ENCODE measurements around the gene ACTBL2. TPM values are rescaled to one million over a fixed set of nuclear protein-coding genes. Genes with fewer than 3 reads are reported as not detected.
"Not testable (repeated sequence)": the region's sequence is repeated elsewhere in the genome, so short reads cannot be mapped to it uniquely, and the experiment has no call there.

Gene ACTBL2
- not detected in 2 replicates for total RNA-seq
- long read RNA-seq = 0 reads

DNA sequence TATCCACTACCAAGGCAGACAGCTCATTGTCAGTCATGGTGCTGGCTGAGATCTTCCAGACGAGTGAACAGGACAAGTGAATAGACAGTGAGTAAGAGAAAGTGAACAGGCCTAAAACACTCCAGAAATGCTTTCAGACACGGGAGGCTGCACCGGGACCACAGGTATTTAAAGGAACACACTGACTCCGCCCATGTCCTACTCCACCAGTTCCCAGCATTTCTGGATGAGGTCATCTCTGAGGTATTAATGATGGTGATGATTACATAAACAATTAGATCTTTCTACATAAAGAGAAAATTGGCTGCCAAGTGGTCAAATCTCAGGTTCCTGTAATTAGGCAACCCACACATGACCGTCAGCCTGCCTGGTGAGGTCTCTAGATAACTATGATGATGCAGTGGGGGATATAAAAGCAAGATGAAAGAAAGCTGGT lies at the start of gene ACTBL2:
Gene ACTBL2, minus strand, starts transcription at position 141 of the 436 bp plus-strand sequence. Its CDS starts 104 bp downstream, at position 37.
- Mint-ChIP-seq H3K4me1 (peaks cover 8% of the 10 kb centered on the region), H3K27ac (ENCODE audit: unreplicated experiment) (no peak within 1 kb of the TSS), H3K36me3 (ENCODE audit: low read depth) (no peaks in the 10 kb centered on the region), H3K9me3 (no peaks in the 10 kb centered on the region), H3K27me3 (ENCODE audit: low read depth) (no peaks in the 10 kb centered on the region), H3K4me3 (no peak within 1 kb of the TSS)
- TF ChIP-seq, protein P1, sequence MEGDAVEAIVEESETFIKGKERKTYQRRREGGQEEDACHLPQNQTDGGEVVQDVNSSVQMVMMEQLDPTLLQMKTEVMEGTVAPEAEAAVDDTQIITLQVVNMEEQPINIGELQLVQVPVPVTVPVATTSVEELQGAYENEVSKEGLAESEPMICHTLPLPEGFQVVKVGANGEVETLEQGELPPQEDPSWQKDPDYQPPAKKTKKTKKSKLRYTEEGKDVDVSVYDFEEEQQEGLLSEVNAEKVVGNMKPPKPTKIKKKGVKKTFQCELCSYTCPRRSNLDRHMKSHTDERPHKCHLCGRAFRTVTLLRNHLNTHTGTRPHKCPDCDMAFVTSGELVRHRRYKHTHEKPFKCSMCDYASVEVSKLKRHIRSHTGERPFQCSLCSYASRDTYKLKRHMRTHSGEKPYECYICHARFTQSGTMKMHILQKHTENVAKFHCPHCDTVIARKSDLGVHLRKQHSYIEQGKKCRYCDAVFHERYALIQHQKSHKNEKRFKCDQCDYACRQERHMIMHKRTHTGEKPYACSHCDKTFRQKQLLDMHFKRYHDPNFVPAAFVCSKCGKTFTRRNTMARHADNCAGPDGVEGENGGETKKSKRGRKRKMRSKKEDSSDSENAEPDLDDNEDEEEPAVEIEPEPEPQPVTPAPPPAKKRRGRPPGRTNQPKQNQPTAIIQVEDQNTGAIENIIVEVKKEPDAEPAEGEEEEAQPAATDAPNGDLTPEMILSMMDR (conservative IDR thresholded peaks at IDR 0.05) = no peak
- no peak for DNase-seq (ENCODE audit: low read depth, low spot score)

DNA sequence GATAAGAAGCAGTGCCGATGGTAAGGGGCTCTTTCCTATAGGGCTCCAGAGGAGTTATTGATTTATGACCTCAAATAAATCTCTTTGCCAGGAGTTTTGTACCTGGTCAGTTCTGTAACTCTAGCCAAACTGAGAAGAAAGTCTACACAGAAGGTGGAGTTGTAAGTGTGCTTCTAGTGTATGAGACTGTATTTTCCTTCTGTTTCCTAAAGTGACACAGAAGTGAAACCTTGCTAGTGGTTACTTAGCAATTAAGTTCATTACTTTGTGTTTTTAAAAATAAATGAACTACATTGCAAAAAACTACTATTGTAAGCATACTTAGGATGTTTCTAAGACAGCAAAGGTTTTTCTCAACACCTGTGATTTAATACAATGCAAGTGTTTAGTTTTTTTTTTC lies 48.7 kb upstream of the ACTBL2 start:
- no peaks in the 10 kb centered on the region for H3K27me3 Mint-ChIP-seq (ENCODE audit: low read depth)
- H3K36me3 Mint-ChIP-seq (ENCODE audit: low read depth) = no peaks in the 10 kb centered on the region
- no peak overlapping the region for H3K27ac Mint-ChIP-seq (ENCODE audit: unreplicated experiment)
- no peaks in the 10 kb centered on the region for H3K4me1 Mint-ChIP-seq
- no peak for DNase-seq (ENCODE audit: low read depth, low spot score)
- H3K9me3 Mint-ChIP-seq = peaks cover 2% of the 10 kb centered on the region
- TF ChIP-seq, protein P1 (conservative IDR thresholded peaks at IDR 0.05) = no peak
- H3K4me3 Mint-ChIP-seq = no peak overlapping the region

DNA sequence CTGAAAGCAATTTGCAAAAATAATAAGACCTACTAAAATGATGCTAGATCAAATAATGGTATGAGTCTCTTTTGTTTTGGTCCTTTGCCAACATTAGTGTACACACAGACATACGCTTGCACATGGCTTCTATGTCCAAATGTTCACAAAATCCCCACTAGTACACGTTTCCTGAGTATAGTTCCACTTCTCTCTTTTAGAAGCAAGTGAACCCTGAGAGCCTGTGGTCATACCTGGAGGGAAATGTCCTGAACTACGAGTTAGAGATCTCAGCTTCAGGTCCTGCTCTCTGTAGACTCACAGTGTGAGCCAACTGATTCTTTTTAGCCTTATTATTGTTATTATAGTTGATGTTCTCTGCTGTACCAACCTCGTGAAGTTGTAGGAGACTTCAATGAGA lies 47.3 kb upstream of the ACTBL2 start:
- Mint-ChIP-seq H3K4me3 (no peak overlapping the region), H3K36me3 (ENCODE audit: low read depth) (no peaks in the 10 kb centered on the region), H3K4me1 (peaks cover 7% of the 10 kb centered on the region), H3K27ac (ENCODE audit: unreplicated experiment) (no peak overlapping the region), H3K9me3 (peaks cover 2% of the 10 kb centered on the region), H3K27me3 (ENCODE audit: low read depth) (no peaks in the 10 kb centered on the region)
- no peak for DNase-seq (ENCODE audit: low read depth, low spot score)
- TF ChIP-seq, protein P1 (conservative IDR thresholded peaks at IDR 0.05) = no peak

DNA sequence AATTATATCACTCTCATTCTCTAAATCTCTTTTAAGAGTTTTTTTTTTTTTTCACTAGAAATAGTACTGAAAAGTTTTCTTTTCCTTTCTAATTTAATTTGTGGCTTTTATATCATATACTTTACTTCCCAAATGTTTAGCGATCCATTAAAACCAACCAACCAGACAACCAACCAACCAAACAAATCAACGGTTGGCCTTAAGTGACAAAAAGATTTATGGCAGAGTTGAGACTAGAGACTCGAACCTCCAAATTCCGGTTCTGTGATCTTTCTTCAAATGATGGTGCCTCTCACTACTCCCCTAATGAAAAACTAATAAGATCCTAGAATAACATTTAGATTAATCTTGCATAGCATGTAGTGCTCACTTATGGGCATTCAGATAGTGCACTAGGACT lies 45.3 kb upstream of the ACTBL2 start:
- Mint-ChIP-seq H3K27me3 (ENCODE audit: low read depth) (no peaks in the 10 kb centered on the region), H3K36me3 (ENCODE audit: low read depth) (peaks cover 2% of the 10 kb centered on the region), H3K9me3 (peaks cover 8% of the 10 kb centered on the region), H3K4me3 (no peak overlapping the region), H3K27ac (ENCODE audit: unreplicated experiment) (no peak overlapping the region), H3K4me1 (peaks cover 21% of the 10 kb centered on the region)
- no peak for DNase-seq (ENCODE audit: low read depth, low spot score)
- TF ChIP-seq, protein P1 (conservative IDR thresholded peaks at IDR 0.05) = no peak

DNA sequence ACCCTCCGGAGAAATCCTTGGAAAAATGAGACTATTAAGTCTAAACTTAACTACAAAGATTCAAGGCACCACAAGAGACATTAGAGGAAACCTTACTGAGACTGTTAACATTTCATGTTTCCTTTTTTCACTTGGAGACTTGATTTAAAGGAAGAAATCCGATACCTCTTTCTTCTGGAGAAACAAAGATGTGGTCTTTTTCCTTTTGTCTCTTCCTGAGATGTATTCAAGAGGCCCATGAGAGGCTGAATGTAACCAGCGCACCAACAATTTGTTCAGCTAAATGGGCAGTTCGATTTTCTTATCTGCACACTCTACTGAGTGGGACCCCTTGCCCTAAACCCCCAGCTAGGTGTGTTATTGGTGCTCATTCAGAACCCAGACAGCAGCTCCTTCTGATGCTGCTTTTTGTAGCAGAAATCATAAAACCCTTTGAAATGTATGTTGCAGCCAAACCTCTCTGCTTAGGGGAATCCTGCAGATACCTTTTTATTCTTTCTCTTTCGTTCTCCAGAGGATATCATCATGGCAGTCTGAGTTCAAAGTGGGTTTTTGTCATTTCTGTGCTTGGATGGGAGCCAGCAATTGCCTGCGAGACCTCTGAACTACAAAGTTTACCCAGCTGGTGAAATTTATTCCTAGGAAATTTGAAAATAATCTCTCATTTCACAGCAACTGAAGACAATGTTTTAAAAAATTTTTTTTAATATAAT lies 41.9 kb upstream of the ACTBL2 start:
- TF ChIP-seq, protein P1 (conservative IDR thresholded peaks at IDR 0.05) = no peak
- Mint-ChIP-seq H3K4me1 (peaks cover 21% of the 10 kb centered on the region), H3K27ac (ENCODE audit: unreplicated experiment) (peak overlapping the region; percentile 7), H3K9me3 (peaks cover 16% of the 10 kb centered on the region), H3K27me3 (ENCODE audit: low read depth) (no peaks in the 10 kb centered on the region), H3K4me3 (no peak overlapping the region), H3K36me3 (ENCODE audit: low read depth) (peaks cover 7% of the 10 kb centered on the region)
- DNase-seq (ENCODE audit: low read depth, low spot score) = no peak

DNA sequence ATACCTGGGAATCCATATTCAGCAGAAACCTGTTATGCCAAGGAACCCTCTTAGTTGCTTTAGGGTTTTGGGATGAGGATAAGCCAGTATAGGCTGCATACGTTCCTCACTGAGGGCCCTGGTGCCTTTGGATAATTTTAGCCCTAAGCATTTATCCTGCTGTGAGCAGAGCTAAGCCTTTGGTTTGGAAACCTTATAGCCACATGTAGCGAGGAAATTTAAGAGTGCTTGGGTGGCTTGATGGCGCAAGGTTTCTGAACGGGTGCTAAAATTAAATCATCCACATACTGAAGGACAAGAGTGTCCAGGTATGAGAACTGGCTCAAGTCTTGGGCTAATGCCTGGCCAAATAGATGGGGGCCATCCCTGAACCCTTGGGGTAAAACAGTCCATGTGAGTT lies 39.9 kb upstream of the ACTBL2 start:
- not testable (repeated sequence) for H3K27ac Mint-ChIP-seq (ENCODE audit: unreplicated experiment); DNase-seq (ENCODE audit: low read depth, low spot score); H3K36me3 Mint-ChIP-seq (ENCODE audit: low read depth); H3K27me3 Mint-ChIP-seq (ENCODE audit: low read depth); H3K4me3 Mint-ChIP-seq
- Mint-ChIP-seq H3K4me1 (peaks cover 21% of the 10 kb centered on the region), H3K9me3 (peaks cover 18% of the 10 kb centered on the region)

DNA sequence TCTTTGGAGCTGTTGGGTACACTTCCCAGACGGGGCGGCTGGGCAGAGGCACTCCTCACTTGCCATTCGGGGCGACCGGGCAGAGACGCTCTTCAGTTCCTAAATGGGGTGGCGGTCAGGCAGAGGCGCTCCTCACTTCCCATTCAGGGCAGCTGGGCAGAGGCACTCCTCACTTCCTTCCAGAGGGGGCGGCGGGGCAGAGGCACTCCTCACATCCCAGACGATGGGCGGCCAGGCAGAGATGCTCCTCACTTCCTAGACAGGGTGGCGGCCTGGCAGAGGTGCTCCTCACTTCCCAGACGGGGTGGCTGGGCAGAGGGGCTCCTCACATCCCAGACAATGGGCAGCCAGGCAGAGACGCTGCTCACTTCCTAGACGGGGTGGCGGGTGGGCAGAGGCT lies 35.8 kb upstream of the ACTBL2 start:
- not testable (repeated sequence) for DNase-seq (ENCODE audit: low read depth, low spot score); H3K27ac Mint-ChIP-seq (ENCODE audit: unreplicated experiment); H3K4me3 Mint-ChIP-seq; H3K4me1 Mint-ChIP-seq; H3K27me3 Mint-ChIP-seq (ENCODE audit: low read depth)
- H3K36me3 Mint-ChIP-seq (ENCODE audit: low read depth) = peaks cover 14% of the 10 kb centered on the region
- peaks cover 20% of the 10 kb centered on the region for H3K9me3 Mint-ChIP-seq

Measured in neural crest cell (in vitro differentiated cells).